GM13976 (cell line): ENCODE data around the gene PIGR.

Source experiments
- DNase-seq: peaks from one replicate; pipeline ENCODE4 v3.0.0; 2012; ENCODE audit warnings: low spot score
- in situ Hi-C: fragments of 300-500 bp; cut with MboI; formaldehyde crosslinking; loops from one replicate; pipeline ENCODE4 v1.12.0; 2022; ENCODE audit warnings: low sequenced_read_pairs, mixed read lengths, inconsistent platforms; ENCODE audit not compliant: unreplicated experiment
- TF ChIP-seq, protein P1 (sequence below): IDR thresholded peaks from 2 replicates; pipeline ENCODE4 v1.5.1; 2012; ENCODE audit warnings: borderline replicate concordance, mild to moderate bottlenecking; ENCODE audit not compliant: insufficient read depth; ENCODE audit errors: extremely low read depth, missing control alignments, control extremely low read depth

Gene PIGR

DNA sequence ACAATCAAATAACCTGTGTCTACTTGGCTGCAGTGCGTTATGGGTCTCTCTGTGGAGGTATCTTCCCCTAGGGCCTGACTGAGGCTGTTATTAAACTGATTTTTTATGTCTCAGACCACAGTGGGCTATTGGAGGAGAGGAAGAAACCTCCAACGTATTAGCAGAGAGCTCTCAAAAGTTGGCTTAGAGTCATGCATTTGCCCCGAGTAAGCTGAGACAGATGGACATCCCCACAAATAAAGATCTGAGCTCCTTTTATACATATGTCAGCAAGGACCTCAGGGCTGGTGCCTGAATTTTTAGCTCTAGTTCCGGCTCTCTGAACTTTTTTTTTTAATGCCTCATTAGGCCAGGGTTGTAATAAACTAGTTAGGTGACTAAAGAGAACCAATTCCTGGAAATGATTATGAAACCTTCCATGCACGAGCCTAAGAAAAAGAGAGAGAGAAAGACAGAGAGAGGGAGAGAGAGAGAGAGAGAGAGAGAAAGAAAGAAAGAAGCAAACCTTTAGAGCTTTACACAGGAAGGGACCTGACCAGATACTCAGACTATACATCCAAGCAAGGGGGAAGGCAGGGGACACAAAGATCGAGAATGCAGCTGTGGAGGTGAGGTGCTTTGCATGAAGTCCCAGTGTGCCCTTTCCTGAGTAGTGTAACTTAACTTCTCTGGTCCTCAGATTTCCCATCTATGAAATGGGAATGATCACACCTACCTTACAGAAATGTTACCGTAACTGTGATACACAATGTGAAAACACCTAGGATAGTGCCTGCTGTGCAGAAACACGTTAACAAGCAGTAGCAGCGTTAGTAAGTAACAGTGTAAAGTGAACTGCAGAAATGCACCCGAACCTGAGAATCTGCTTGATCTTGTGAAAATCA lies 8.4 kb upstream of the PIGR start:
- in situ Hi-C loops = no loop called here
- no peak for DNase-seq
- TF ChIP-seq, protein P1, sequence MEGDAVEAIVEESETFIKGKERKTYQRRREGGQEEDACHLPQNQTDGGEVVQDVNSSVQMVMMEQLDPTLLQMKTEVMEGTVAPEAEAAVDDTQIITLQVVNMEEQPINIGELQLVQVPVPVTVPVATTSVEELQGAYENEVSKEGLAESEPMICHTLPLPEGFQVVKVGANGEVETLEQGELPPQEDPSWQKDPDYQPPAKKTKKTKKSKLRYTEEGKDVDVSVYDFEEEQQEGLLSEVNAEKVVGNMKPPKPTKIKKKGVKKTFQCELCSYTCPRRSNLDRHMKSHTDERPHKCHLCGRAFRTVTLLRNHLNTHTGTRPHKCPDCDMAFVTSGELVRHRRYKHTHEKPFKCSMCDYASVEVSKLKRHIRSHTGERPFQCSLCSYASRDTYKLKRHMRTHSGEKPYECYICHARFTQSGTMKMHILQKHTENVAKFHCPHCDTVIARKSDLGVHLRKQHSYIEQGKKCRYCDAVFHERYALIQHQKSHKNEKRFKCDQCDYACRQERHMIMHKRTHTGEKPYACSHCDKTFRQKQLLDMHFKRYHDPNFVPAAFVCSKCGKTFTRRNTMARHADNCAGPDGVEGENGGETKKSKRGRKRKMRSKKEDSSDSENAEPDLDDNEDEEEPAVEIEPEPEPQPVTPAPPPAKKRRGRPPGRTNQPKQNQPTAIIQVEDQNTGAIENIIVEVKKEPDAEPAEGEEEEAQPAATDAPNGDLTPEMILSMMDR = no peak

DNA sequence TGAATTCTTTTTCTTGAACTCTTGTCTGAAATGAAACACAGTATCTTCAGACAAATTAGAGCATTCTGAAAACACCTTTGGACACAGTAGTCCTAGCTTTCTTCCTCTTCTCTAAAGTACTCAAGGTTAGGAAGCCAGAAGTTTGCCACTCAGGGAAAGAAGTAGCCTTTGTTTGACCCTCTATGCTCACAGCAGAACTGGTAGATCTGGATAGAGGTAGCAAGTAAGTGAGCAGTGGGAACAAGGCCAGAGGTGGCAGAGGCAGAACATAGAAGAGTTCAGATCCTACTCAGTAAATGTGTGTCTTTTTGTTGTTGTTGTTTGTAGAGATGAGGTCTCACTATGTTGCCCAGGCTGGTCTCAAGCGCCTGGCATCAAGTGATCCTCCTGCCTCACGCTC lies 7.4 kb upstream of the PIGR start:
- TF ChIP-seq, protein P1 = no peak
- in situ Hi-C loops = no loop called here
- no peak for DNase-seq

DNA sequence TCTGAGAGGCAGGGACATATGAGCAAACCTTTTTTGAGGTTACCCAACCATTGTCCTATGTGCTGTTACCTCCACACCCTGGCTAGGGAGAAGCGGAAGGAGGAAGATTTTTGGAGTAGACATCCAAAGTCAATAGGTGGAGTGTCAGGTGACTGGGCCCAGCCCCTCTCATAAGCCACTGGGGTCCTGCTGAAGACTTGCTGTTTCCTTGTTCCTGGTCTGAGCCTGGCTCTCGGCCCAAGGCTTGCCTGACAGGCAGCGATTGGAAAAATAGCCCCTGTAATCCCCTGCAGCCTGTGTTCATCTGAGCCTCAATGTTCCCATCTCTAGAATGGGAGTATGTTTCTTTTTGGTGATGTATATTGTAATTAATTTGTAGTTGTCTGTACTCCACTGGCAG lies 6.9 kb upstream of the PIGR start:
- no peak for DNase-seq
- TF ChIP-seq, protein P1 = no peak
- in situ Hi-C loops = no loop called here

DNA sequence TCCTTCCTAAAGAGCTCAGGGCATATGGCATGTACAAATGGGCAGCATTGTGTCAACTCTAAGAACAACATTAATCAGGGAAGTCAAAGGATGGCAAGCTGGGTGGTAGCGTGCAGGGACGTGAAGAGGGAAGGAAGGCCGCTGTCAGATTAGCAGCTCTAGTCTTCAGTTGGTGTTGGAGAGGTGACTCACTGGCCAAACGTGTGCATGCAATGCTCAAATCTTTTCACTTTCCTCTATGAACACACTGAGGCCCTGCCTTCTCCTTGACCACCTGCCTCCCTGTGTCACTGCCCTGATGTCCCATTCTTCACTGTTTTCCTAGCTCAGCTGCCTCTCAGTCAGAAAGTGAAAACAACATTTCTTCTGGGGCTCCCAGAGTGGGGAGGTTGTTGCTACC lies 5.9 kb upstream of the PIGR start:
- TF ChIP-seq, protein P1 = no peak
- no peak for DNase-seq
- in situ Hi-C loops = no loop called here

DNA sequence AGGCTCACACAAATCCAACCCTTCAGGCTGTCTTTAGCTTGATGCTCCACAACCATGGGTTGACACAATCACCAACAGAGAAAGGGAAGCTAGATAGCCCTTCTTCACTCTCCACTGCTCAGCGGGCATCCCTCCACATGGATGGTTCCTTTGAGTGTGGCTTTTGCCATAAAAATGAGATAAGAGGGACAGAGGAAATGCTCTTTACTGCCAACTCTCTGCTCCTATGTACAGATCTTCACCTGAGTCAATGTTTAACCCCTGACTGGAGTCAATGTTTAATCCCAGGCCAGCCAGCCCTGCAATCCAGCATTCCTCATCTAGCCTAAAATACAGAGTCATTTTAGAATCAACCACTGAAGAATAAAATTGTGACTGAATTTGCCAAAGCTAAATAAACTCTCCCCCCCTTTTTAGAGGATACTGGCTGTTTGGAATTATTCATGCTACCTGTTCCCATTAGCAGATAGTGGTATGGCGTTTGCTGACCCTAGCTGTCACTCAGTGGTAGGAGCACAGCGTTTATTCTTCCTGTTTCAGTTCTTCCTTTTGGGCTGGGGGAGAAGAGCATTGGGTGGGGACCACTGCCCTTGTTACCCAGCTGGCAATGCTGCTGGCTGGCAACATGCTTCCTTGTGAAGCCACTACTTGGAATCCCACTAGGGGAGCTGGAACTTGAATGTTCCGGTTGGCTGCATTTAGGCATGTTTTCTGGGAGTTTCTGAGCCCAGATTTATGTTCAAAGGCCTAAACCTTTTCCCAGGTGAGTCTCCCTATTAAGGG lies 5.2 kb upstream of the PIGR start:
- in situ Hi-C loops = no loop called here
- DNase-seq = no peak
- TF ChIP-seq, protein P1 = no peak

DNA sequence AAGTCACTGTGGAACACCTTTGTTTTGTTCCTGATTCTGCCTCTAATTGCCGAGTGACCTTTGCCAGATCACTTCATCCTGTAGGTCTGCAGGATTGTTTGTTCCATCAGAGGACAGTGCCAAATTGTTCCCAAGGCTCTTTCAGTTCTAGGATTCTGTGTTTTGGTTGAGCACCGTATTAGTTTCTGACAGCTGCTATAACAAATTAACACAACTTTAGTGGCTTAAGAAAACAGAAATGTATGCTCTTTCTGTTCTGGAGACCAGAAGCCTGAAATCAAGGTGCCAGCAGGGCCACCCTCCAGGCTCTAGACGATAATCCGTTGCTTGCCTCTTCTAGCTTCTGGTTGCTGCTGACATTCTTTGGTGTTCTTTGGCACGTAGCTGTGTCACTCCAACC lies 3.4 kb upstream of the PIGR start:
- TF ChIP-seq, protein P1 = no peak
- in situ Hi-C loops = no loop called here
- DNase-seq = no peak
